ENCODE data around the gene ZNF677.
"Not testable (repeated sequence)": the region's sequence is repeated elsewhere in the genome, so short reads cannot be mapped to it uniquely, and the experiment has no call there.

Gene ZNF677

GRCh38 chr19:53254411-53255341 is at the start of gene ZNF677:
Gene ZNF677 (minus strand): TSS chr19:53254873. CDS start chr19:53251550, 3,323 bp downstream.
- DNase-seq (ENCODE audit: low read depth in 2 of 2): peak; percentile 69 to 70

- DNase-seq (ENCODE audit: low read depth in 2 of 2): not testable (repeated sequence)
Observed at GRCh38 chr19:53301341-53301740, 46.7 kb upstream of the ZNF677 start.

- no peak for DNase-seq (ENCODE audit: low read depth in 2 of 2)
Observed at GRCh38 chr19:53294786-53295441, 40.2 kb upstream of the ZNF677 start.

GRCh38 chr19:53290758-53291549 is 36.3 kb upstream of the ZNF677 start:
- DNase-seq (ENCODE audit: low read depth in 2 of 2): no peak

GRCh38 chr19:53285087-53285486 is 30.4 kb upstream of the ZNF677 start:
- DNase-seq (ENCODE audit: low read depth in 2 of 2): no peak

GRCh38 chr19:53281947-53282346 is 27.3 kb upstream of the ZNF677 start:
- not testable (repeated sequence) for DNase-seq (ENCODE audit: low read depth in 2 of 2)

- no peak for DNase-seq (ENCODE audit: low read depth in 2 of 2)
Observed at GRCh38 chr19:53275480-53275879, 20.8 kb upstream of the ZNF677 start.

- no peak for DNase-seq (ENCODE audit: low read depth in 2 of 2)
Observed at GRCh38 chr19:53272044-53272443, 17.4 kb upstream of the ZNF677 start.

GRCh38 chr19:53269861-53270260 is 15.2 kb upstream of the ZNF677 start:
- not testable (repeated sequence) for DNase-seq (ENCODE audit: low read depth in 2 of 2)

- DNase-seq (ENCODE audit: low read depth in 2 of 2): not testable (repeated sequence)
Observed at GRCh38 chr19:53267623-53268022, 12.9 kb upstream of the ZNF677 start, which contains the start of gene VN1R4. Gene VN1R4 (minus strand): TSS chr19:53267723. CDS start chr19:53267665, 58 bp downstream.

GRCh38 chr19:53257715-53258342 is 3.2 kb upstream of the ZNF677 start, which contains the start of gene VN1R2:
Gene VN1R2 (plus strand): TSS chr19:53258292. CDS start chr19:53258376, 84 bp downstream.
- not testable (repeated sequence) for DNase-seq (ENCODE audit: low read depth in 2 of 2)

GRCh38 chr19:53246498-53246897 is 8.2 kb downstream of the ZNF677 start:
- DNase-seq (ENCODE audit: low read depth in 2 of 2): no peak

GRCh38 chr19:53237114-53237777 is 17.4 kb downstream of the ZNF677 start:
- no peak for DNase-seq (ENCODE audit: low read depth in 2 of 2)

- DNase-seq (ENCODE audit: low read depth in 2 of 2): no peak
Observed at GRCh38 chr19:53224606-53225005, 30.1 kb downstream of the ZNF677 start.

- DNase-seq (ENCODE audit: low read depth in 2 of 2): not testable (repeated sequence)
Observed at GRCh38 chr19:53222716-53223115, 32.0 kb downstream of the ZNF677 start.

GRCh38 chr19:53212703-53213320 is 41.9 kb downstream of the ZNF677 start:
- DNase-seq (ENCODE audit: low read depth in 2 of 2): no peak

GRCh38 chr19:53211554-53211953 is 43.1 kb downstream of the ZNF677 start:
- DNase-seq (ENCODE audit: low read depth in 2 of 2): not testable (repeated sequence)

GRCh38 chr19:53196777-53197396 is 57.8 kb downstream of the ZNF677 start:
- peak; percentile 89 to 98 for DNase-seq (ENCODE audit: low read depth in 2 of 2)

GRCh38 chr19:53195265-53195903 is 59.3 kb downstream of the ZNF677 start:
- peak; percentile 21 to 32 for DNase-seq (ENCODE audit: low read depth in 2 of 2)
